Measurements from ENCODE around the gene RNF34.

The RNF34 gene

DNA sequence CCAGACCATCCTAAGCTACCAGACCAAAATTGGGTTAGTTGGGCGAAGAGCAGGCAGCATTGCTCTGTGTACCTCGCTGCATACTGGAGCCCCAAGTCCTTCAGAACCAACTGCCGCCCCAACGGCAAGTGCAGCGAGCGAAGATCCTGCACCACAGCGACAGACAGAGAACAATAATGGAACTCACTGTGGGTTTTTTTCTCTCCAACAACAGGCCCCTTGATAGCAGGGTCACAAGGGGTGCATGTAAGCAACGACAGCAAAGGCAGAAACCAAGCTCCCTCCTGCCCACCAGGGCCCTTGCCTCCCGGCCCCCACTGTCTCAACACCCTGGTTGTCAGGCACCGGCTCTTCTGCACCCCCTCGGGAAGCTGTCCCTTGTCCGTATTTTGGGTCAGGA is 39.0 kb downstream of the RNF34 start:
- DNase-seq (ENCODE audit: low spot score), result no peak

DNA sequence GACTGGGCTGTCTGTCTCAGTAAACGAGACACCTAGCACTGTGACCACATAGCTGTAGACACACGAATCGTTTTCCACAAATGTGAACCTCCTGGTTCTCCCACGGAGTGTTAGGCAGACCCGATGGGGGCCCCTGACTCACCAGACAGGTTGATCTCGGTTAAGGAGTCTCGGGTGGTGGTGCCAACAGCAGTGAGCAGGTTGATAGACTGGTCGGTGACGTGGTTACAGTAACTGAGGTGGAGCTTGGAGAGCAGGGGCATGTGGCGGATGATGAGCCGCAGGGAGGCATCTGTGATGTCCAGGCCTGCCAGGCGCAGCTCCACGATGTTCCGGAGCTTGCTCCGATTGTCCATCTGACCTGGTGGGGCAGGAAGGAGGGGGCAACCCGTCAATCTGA is 39.8 kb downstream of the RNF34 start:
- no peak for DNase-seq (ENCODE audit: low spot score)

GRCh38 chr12:121440768-121441167 is 40.9 kb downstream of the RNF34 start:
- DNase-seq (ENCODE audit: low spot score), result no peak

- no peak for DNase-seq (ENCODE audit: low spot score)
These were observed 41.6 kb downstream of the RNF34 start for GRCh38 chr12:121441555-121441954.

DNA sequence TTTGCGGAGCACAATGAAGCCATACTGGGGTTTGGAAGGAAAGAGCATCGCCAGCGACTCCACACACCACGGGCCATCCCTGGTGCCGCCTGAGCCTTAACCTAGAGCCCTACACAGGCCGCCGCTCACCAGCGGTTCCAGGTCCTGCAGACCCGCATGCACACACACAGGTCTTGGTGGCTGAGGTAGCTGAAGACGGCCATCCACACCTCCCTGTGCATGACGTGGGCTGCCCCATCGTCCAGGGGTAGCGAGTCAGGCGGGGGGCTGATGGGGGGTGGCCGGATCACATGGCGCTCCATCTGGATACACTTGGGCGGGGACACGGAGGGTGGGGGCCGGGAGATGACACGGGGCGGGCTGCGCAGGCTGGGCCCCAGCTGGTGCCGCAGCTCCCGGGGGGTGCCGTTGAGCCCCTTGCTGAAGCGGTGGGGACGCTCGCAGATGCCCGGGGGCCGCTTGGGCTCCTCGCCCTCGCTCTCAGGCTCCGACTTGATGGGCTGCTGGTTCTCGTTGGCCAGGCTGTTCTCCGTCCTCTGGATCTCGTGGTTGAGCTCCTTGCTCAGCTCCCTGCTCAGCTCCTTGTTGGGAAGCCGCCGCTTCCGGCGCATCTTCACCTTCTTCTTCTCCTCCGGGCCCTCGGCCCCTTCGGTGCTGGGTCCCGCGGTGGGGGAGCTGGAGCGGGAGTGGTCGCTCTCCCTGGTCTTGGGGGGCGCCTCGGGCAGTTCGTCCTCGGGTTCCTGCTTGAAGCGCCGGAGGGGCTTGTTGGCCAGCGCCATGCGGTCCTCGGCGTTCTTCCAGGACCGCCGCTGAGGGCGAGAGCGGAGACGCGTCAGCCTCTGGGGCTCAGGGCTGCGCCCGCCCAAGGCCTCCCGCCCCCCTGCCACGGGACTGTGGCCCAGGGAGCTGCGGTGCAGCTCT is 42.4 kb downstream of the RNF34 start:
- no peak for DNase-seq (ENCODE audit: low spot score)

DNA sequence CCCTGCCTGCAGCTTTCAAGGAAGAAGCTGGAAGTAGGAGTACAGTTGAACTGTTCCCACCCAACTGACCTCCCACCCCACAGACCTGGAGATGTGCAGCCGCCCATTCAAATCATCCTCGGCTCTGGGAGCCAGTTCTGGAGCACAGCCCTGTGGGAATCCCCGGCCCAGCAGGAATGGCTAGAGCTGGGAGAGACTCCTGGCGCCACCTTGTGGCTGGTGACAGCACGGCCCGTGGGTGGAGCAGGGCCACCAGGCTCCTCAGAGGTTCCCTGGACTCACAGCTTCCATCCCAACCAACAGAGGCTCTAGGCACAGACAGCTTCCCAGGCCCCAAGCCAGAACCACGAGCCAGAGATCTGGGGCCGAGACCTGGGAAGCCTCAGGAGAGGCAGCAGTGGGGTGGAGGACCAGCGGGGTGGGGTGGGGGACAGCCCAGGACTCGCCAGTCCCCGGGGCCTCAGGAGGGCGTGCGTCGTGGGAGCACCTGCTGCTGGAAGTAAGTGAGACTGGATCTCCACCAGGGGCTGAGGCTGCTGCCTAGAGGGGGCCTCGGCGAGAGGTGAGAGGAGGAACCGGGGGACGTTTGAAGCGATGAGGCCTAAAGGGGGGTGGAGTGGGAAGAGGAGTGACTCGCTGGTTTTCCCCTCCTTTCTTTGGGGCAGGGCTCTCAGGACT is 43.4 kb downstream of the RNF34 start:
- peak; percentile 82 for DNase-seq (ENCODE audit: low spot score)

- no peak for DNase-seq (ENCODE audit: low spot score)
These were observed 44.3 kb downstream of the RNF34 start for GRCh38 chr12:121443911-121444841.

- DNase-seq (ENCODE audit: low spot score), result no peak
These were observed 44.9 kb downstream of the RNF34 start for GRCh38 chr12:121444842-121445202.

DNA sequence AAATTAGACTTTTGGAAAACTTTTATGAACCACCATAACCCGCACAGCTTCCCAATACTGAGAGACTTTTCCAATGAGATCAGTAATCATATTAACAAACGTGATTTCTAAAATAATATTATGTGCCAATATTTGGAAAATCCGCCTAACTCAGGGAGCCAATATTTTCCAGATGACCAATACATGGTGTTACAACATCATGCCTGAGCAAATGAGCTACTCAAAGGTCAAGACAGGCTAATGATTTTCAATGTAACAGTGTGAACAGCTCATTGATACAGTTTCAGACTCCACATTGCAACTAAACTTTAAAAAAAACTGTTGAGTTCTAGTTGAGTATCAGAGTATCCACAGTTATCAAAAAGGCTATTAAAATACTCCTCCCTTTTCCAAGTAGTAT is 46.8 kb downstream of the RNF34 start:
- DNase-seq (ENCODE audit: low spot score), result no peak

GRCh38 chr12:121448771-121449315 is 48.9 kb downstream of the RNF34 start:
- no peak for DNase-seq (ENCODE audit: low spot score)

DNA sequence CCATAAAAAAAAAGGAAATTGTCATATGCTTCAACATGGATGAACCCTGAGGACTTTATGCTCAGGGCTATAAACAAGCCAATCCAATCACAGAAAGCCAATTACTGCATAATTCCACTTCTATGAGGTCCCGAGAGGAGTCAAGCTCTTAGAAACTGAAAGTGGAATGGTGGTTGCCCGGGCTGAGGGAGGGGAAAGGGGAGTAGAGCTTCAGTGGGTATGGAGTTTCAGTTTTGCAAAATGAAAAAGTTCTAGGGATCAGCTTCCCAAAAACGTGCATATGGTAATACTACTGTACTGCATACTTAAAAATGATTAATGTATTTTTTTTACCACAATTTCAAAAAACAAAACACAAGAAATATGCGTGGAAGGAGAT is 52.0 kb downstream of the RNF34 start:
- no peak for DNase-seq (ENCODE audit: low spot score)

GRCh38 chr12:121452340-121452984 is 52.5 kb downstream of the RNF34 start:
- DNase-seq (ENCODE audit: low spot score), result no peak

GRCh38 chr12:121452985-121453360 is 53.1 kb downstream of the RNF34 start:
- DNase-seq (ENCODE audit: low spot score), result no peak

DNA sequence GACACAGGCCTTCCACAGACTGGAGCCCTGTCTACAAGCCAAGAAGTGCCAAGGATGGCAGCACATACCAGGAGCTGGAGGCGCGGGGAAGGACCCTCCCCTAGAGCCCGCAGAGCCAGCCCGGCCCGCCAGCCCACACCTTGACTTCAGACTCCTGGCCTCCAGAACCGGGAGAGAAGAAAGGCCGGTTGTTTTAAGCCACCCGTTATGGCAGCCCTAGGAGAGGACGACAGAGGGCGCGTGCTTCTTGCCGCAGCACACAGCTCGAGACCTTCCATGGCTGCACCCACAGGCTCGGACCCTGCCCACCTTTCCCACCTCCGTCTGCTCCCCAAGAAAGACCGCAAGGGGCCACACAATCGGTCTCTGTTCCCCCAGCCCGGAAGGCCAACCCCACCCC is 53.7 kb downstream of the RNF34 start:
- DNase-seq (ENCODE audit: low spot score), result no peak

- DNase-seq (ENCODE audit: low spot score), result no peak
These were observed 55.0 kb downstream of the RNF34 start for GRCh38 chr12:121454921-121455320.

DNA sequence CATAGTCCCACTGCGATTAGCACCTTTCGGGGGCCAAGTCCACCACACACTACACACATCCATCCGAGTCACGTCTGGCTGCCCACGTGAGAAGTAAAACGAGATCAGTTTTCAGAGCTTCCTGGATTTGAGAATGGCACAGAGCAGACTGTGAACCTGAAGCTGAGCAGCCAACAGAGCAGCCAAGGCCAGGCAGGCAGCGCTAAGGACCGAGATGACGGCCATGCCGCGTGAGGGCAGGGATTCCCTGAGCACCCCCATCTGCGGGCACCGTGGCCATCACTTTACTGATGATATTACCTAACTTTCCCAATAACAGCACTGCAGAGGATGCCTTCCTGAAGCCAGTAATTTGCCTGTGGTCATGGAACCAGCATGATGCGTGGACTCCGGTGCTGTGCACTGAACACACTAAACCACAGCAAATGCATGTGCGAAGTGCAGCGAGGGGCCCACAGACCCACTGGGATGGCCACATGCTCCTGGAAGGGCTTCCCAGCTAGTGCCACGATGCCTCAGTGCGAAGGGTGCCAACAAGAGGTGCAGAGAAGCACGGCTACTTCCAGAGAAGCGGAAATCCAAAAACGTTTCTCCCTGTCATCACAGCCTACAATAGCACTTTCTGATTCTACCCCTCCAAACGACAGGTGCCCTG is 56.0 kb downstream of the RNF34 start:
- DNase-seq (ENCODE audit: low spot score), result no peak

DNA sequence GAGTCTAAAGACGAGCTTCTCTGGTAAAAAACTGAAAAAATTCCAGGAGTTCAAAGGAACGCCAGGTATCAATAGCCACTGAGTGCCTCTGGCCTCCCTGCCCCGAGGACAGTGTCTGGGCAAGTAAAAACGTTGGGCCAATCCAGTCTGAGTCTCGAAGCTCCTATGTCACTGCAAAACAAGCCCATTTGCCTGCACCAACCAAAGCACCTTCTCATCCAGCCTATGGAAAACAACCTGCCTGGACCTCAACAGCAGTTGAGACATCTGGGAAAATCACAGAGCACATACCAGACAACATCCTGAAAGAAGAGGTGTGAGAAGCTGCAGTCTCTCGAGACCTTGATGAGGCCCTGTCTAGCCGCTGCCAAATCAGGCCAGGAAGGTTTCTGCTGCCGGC is 56.6 kb downstream of the RNF34 start:
- no peak for DNase-seq (ENCODE audit: low spot score)

DNA sequence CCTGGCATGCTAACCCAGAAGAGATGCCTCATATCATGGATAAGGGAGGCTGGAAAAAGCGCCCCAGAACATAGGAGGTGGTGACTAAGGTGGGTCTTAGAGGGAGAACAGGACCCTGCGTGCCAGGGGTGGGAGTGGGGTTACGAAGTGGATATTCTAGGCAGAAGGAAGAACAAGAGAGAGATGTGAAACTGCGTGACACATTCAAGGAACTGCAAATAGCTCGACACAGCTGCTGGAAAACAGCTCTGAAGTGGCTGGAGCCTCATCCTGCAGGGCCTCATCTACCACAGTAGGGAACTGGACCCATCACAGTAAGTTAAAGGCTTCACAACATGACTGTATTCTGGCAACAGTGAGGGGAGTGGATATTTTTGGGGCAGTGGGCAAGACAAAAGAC is 61.1 kb downstream of the RNF34 start:
- DNase-seq (ENCODE audit: low spot score), result no peak

DNA sequence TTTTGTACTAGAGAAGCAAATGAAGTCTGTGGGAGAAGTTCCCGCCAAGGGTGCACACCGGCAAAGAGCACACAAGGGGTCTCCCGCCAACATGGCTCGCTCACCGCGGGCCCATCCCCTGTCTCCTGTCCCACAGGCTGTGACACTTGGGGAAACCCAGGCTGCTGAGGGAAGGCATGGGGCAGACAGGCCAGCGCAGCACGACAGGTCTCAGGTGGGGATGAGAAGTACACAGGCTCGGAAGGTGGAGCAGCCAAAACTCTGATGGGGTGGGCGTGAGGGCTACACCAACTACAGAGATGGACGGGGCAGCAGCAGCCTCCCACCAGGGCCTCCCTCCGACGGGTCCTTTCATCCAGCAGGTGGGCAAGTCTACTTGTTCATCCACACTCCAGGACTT is 64.4 kb downstream of the RNF34 start:
- no peak for DNase-seq (ENCODE audit: low spot score)

GRCh38 chr12:121465921-121466793 is 66.2 kb downstream of the RNF34 start:
- no peak for DNase-seq (ENCODE audit: low spot score)

Measured in left forelimb (tissue), 1 donor.